ENCODE measurements around the gene REL.

Gene REL

GRCh38 chr2:60964651-60965498 is 83.5 kb downstream of the REL start:
- no peak for DNase-seq (ENCODE audit: low read depth)

DNA sequence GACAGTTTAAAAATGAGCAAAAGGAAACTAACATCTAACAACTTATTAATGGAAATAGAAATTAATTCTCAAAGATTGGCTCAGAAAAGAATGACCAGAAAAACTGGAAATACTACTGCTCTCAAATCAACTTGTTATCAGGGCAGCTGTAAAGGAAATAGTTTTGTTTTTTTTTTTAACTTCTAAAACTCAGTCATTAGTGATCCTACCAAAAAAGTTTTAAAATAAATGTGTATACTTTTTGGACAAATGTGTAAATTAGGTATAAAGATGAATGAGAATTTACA is 84.1 kb downstream of the REL start:
- no peak for DNase-seq (ENCODE audit: low read depth)

GRCh38 chr2:60966507-60967405 is 85.4 kb downstream of the REL start:
- DNase-seq (ENCODE audit: low read depth), result no peak

GRCh38 chr2:60972889-60973656 is 91.7 kb downstream of the REL start:
- no peak for DNase-seq (ENCODE audit: low read depth)

GRCh38 chr2:60973705-60974104 is 92.3 kb downstream of the REL start:
- no peak for DNase-seq (ENCODE audit: low read depth)

DNA sequence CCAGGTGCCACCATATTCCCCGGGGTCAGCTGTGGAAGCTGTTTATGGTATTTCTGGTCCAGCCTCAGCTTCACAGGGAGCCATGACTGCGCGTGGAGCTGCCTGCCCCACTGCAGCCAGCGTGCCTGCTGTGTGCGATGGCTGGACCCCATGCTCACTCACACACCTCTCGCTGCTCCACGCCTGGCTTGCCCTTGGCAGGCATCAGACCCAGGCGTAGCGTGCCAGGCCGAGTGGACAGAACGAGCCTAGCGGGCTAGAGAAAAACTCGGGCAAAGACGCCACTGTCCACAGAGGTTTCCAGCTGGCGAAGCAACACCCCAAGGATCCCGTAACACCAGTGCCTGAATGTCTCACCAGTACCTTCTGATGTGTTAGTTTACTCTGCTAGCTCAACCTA is 93.3 kb downstream of the REL start:
- no peak for DNase-seq (ENCODE audit: low read depth)
